VCaP (cell line): ENCODE measurements around the gene NAAA.
"Not testable (repeated sequence)": the region's sequence is repeated elsewhere in the genome, so short reads cannot be mapped to it uniquely, and the experiment has no call there.

Experiments
- H3K27ac ChIP-seq: fragments of 450-650 bp; 2 replicates; pipeline ENCODE4 v1.5.1; 2017
- TF ChIP-seq, protein P1 (sequence below): fragments of 450-650 bp; conservative IDR thresholded peaks from 2 replicates; pipeline ENCODE4 v1.5.1; 2017; ENCODE audit warnings: mild to moderate bottlenecking, moderate library complexity

Gene NAAA

DNA sequence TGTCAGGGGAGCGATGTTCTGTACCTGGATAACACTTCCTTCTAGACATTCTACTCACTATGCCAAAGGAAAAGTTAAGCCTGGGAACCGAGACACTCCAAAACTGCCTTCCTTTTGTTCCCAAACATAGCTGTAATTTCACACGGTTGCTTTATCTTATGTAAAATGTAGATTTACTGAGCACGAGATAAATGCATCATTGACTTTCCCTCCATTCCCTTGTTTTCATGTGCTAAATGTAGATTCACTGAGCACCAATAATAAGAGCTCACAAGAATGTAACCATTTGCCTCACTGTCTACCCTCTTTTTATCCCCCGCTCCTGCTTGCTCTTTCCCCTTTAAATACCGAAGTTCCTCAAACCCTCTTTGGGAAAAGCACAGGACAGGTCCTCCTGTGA is 27.8 kb downstream of the NAAA start:
- TF ChIP-seq, protein P1, sequence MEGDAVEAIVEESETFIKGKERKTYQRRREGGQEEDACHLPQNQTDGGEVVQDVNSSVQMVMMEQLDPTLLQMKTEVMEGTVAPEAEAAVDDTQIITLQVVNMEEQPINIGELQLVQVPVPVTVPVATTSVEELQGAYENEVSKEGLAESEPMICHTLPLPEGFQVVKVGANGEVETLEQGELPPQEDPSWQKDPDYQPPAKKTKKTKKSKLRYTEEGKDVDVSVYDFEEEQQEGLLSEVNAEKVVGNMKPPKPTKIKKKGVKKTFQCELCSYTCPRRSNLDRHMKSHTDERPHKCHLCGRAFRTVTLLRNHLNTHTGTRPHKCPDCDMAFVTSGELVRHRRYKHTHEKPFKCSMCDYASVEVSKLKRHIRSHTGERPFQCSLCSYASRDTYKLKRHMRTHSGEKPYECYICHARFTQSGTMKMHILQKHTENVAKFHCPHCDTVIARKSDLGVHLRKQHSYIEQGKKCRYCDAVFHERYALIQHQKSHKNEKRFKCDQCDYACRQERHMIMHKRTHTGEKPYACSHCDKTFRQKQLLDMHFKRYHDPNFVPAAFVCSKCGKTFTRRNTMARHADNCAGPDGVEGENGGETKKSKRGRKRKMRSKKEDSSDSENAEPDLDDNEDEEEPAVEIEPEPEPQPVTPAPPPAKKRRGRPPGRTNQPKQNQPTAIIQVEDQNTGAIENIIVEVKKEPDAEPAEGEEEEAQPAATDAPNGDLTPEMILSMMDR, result no peak
- H3K27ac ChIP-seq, result no peak overlapping the region

- H3K27ac ChIP-seq, result not testable (repeated sequence)
Observed at GRCh38 chr4:75910831-75911230, 30.0 kb downstream of the NAAA start.

GRCh38 chr4:75909405-75909804 is 31.4 kb downstream of the NAAA start:
- TF ChIP-seq, protein P1, result no peak

DNA sequence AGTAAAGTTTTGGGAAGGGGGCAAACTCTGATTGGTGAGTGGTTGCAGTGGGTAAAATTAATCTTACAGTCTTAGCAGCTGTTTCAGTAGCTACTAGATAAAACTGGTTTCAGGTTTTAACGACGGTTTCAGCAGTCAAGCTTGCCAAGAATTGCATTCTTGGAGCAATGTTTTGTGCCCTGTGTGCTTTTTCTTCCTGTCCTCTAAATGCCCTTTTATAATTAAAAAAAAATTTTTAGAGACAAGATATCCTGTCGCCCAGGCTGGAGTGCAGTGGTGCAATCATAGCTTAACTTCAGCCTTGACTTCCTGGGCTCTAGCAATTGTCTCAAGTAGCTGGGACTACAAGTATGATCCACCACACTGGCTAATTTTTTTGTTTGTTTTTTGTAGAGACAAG is 32.3 kb downstream of the NAAA start:
- TF ChIP-seq, protein P1, result no peak
- no peak overlapping the region for H3K27ac ChIP-seq

More at GRCh38 chr4:75909405-75909804, 31.4 kb downstream of the NAAA start:
- H3K27ac ChIP-seq, result no peak overlapping the region

GRCh38 chr4:75907966-75908365 is 32.8 kb downstream of the NAAA start:
- no peak overlapping the region for H3K27ac ChIP-seq
- TF ChIP-seq, protein P1, result no peak

- no peak overlapping the region for H3K27ac ChIP-seq
- TF ChIP-seq, protein P1, result no peak
Observed at GRCh38 chr4:75904076-75904475, 36.7 kb downstream of the NAAA start.

DNA sequence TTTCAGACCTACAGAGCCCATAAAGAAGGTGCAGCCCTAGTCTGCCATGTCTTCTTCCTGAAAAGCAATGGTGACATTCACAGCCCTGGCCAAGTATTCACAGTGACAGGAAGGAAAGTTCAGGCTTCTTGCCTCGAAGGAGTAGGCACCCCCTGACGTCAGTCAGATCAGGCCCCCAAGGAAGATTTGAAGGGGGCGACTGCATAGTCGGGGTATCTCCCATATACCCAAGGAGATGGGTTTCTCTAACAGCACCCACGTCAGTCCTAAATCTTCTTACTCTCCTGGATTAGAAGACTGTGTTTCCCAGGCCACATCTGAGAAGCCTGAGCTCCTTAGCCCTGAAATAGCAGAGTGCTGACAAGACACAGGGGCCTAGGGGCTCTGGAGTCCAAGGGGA is 38.5 kb downstream of the NAAA start, which contains the start of gene PPEF2:
TSS of gene PPEF2 (minus strand) at position 101 of the 400 bp plus-strand sequence. CDS start 6,127 bp downstream, outside the sequence.
- TF ChIP-seq, protein P1, result no peak
- H3K27ac ChIP-seq, result no peak within 1 kb of the TSS

GRCh38 chr4:75898536-75898935 is 42.3 kb downstream of the NAAA start:
- TF ChIP-seq, protein P1, result no peak
- H3K27ac ChIP-seq, result no peak overlapping the region
